ENCODE data around the gene RNU6-1.

The RNU6-1 gene

GRCh38 chr15:67834581-67835296, 5.1 kb downstream of the RNU6-1 start:
- no peak for DNase-seq

- peak in 1 of 58 donors; percentile 10 for DNase-seq
These were observed 5.9 kb downstream of the RNU6-1 start for GRCh38 chr15:67833710-67834511.

GRCh38 chr15:67832897-67833709, 6.7 kb downstream of the RNU6-1 start:
- no peak for DNase-seq

GRCh38 chr15:67832031-67832551, 7.8 kb downstream of the RNU6-1 start:
- DNase-seq: no peak

GRCh38 chr15:67831363-67831762, 8.5 kb downstream of the RNU6-1 start:
- no peak for DNase-seq

- DNase-seq: no peak
These were observed 10.0 kb downstream of the RNU6-1 start for GRCh38 chr15:67829647-67830504.

GRCh38 chr15:67828969-67829646, 10.7 kb downstream of the RNU6-1 start:
- DNase-seq: no peak

GRCh38 chr15:67828278-67828968, 11.4 kb downstream of the RNU6-1 start:
- DNase-seq: no peak

- DNase-seq: no peak
These were observed 12.1 kb downstream of the RNU6-1 start for GRCh38 chr15:67827562-67828277.

GRCh38 chr15:67826717-67827561, 12.9 kb downstream of the RNU6-1 start:
- no peak for DNase-seq

- DNase-seq: no peak
These were observed 13.7 kb downstream of the RNU6-1 start for GRCh38 chr15:67825881-67826716.

GRCh38 chr15:67824976-67825880, 14.6 kb downstream of the RNU6-1 start, which contains the start of gene SKOR1:
Gene SKOR1, plus strand, starts transcription at chr15:67825509. Its CDS starts 94 bp downstream, at chr15:67825603.
- no peak for DNase-seq

GRCh38 chr15:67824197-67824968, 15.5 kb downstream of the RNU6-1 start:
- no peak for DNase-seq

- DNase-seq: no peak
These were observed 16.3 kb downstream of the RNU6-1 start for GRCh38 chr15:67823314-67824196.
